Peyer's patch (tissue), 4 donors: Measurements from ENCODE around the gene ZNF132.

Experiments used
- POLR2A ChIP-seq, 2 donors: fragments of 450-650 bp; IDR thresholded peaks; one replicate each; pipeline ENCODE4 v1.5.1; 2017; ENCODE audit warnings: antibody characterized with exemption in 2 of 2, mild to moderate bottlenecking in 2 of 2, moderate library complexity in 2 of 2
- TF ChIP-seq, protein P1 (sequence below), 6 experiments: fragments of 450-650 bp in 4 of 6; fragments of 200-600 bp in 2 of 6; sonication (generic) in 1 of 6; IDR thresholded peaks; one replicate each; pipeline ENCODE4 v1.5.1; 2017 to 2019; ENCODE audit warnings: antibody characterized with exemption in 6 of 6, mild to moderate bottlenecking in 3 of 6, moderate library complexity in 1 of 6

DNA sequence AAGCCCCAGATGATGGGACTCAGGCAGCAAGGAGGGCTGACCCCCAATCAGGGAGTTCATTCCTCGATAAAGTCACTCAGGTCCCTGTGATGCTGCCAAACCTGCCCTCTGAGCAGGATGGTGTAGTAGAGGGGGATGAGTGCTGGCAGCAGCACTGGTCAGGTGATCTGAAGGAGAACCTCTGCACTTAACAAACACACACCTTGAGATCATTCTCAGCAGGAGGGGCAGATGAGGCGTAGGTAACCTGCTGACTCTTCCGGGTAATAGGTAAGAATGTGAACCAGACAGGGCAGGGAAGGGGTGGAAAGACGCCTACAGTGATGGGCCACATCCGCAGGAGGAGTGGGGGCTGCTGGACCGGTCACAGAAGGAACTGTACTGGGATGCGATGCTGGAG lies 39.4 kb upstream of the ZNF132 start:
- TF ChIP-seq, protein P1, sequence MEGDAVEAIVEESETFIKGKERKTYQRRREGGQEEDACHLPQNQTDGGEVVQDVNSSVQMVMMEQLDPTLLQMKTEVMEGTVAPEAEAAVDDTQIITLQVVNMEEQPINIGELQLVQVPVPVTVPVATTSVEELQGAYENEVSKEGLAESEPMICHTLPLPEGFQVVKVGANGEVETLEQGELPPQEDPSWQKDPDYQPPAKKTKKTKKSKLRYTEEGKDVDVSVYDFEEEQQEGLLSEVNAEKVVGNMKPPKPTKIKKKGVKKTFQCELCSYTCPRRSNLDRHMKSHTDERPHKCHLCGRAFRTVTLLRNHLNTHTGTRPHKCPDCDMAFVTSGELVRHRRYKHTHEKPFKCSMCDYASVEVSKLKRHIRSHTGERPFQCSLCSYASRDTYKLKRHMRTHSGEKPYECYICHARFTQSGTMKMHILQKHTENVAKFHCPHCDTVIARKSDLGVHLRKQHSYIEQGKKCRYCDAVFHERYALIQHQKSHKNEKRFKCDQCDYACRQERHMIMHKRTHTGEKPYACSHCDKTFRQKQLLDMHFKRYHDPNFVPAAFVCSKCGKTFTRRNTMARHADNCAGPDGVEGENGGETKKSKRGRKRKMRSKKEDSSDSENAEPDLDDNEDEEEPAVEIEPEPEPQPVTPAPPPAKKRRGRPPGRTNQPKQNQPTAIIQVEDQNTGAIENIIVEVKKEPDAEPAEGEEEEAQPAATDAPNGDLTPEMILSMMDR (IDR thresholded peaks at IDR 0.05): no peak
- no peak for TF ChIP-seq POLR2A (IDR thresholded peaks at IDR 0.05)
